Measurements from ENCODE around the gene LRG1.

LRG1 gene

GRCh38 chr19:4578552-4579248 is 38.9 kb upstream of the LRG1 start:
- no peak for TF ChIP-seq CTCF (IDR thresholded peaks at IDR 0.05; ENCODE audit: poor library complexity, severe bottlenecking)
- Histone ChIP-seq H3K4me1 (ENCODE audit: insufficient read depth, poor library complexity, severe bottlenecking) (peaks cover 7% of the 10 kb centered on the region), H3K27me3 (ENCODE audit: insufficient read depth, poor library complexity, severe bottlenecking) (peaks cover 34% of the 10 kb centered on the region), H3K4me3 (ENCODE audit: severe bottlenecking) (no peak overlapping the region), H3K36me3 (ENCODE audit: low read depth) (no peaks in the 10 kb centered on the region), H3K9me3 (ENCODE audit: severe bottlenecking) (no peaks in the 10 kb centered on the region), H3K27ac (ENCODE audit: poor library complexity, severe bottlenecking) (no peak overlapping the region)
- DNase-seq (ENCODE audit: low spot score) (no peak), ATAC-seq (ENCODE audit: low read depth) (no peak)

GRCh38 chr19:4577020-4577782 is 37.4 kb upstream of the LRG1 start:
- ATAC-seq (ENCODE audit: low read depth), result 0 out of 3 replicates have a peak, but pooled peaks have one; percentile 22
- no peak overlapping the region for H3K27ac ChIP-seq (ENCODE audit: poor library complexity, severe bottlenecking)
- H3K27me3 ChIP-seq (ENCODE audit: insufficient read depth, poor library complexity, severe bottlenecking), result peaks cover 25% of the 10 kb centered on the region
- H3K4me1 ChIP-seq (ENCODE audit: insufficient read depth, poor library complexity, severe bottlenecking), result peaks cover 7% of the 10 kb centered on the region
- no peak overlapping the region for H3K4me3 ChIP-seq (ENCODE audit: severe bottlenecking)
- TF ChIP-seq CTCF (IDR thresholded peaks at IDR 0.05; ENCODE audit: poor library complexity, severe bottlenecking), result no peak
- no peak for DNase-seq (ENCODE audit: low spot score)
- no peaks in the 10 kb centered on the region for H3K9me3 ChIP-seq (ENCODE audit: severe bottlenecking)
- no peaks in the 10 kb centered on the region for H3K36me3 ChIP-seq (ENCODE audit: low read depth)

GRCh38 chr19:4576016-4576933 is 36.4 kb upstream of the LRG1 start:
- Histone ChIP-seq H3K4me3 (ENCODE audit: severe bottlenecking) (no peak overlapping the region), H3K4me1 (ENCODE audit: insufficient read depth, poor library complexity, severe bottlenecking) (peaks cover 7% of the 10 kb centered on the region), H3K36me3 (ENCODE audit: low read depth) (no peaks in the 10 kb centered on the region), H3K27me3 (ENCODE audit: insufficient read depth, poor library complexity, severe bottlenecking) (peaks cover 19% of the 10 kb centered on the region), H3K9me3 (ENCODE audit: severe bottlenecking) (no peaks in the 10 kb centered on the region), H3K27ac (ENCODE audit: poor library complexity, severe bottlenecking) (peak overlapping the region; percentile 36)
- no peak for DNase-seq (ENCODE audit: low spot score)
- ATAC-seq (ENCODE audit: low read depth), result no peak
- peak; percentile 61 for TF ChIP-seq CTCF (IDR thresholded peaks at IDR 0.05; ENCODE audit: poor library complexity, severe bottlenecking)

GRCh38 chr19:4575267-4576015 is 35.6 kb upstream of the LRG1 start:
- no peak for TF ChIP-seq CTCF (IDR thresholded peaks at IDR 0.05; ENCODE audit: poor library complexity, severe bottlenecking)
- peaks cover 7% of the 10 kb centered on the region for H3K4me1 ChIP-seq (ENCODE audit: insufficient read depth, poor library complexity, severe bottlenecking)
- H3K4me3 ChIP-seq (ENCODE audit: severe bottlenecking), result no peak overlapping the region
- peak; percentile 61 for ATAC-seq (ENCODE audit: low read depth)
- DNase-seq (ENCODE audit: low spot score), result no peak
- H3K27ac ChIP-seq (ENCODE audit: poor library complexity, severe bottlenecking), result peak overlapping the region; percentile 36
- H3K9me3 ChIP-seq (ENCODE audit: severe bottlenecking), result no peaks in the 10 kb centered on the region
- H3K36me3 ChIP-seq (ENCODE audit: low read depth), result no peaks in the 10 kb centered on the region
- peaks cover 18% of the 10 kb centered on the region for H3K27me3 ChIP-seq (ENCODE audit: insufficient read depth, poor library complexity, severe bottlenecking)

All from RWPE2 (cell line).